Measurements from ENCODE around the gene REG4.

Gene REG4

DNA sequence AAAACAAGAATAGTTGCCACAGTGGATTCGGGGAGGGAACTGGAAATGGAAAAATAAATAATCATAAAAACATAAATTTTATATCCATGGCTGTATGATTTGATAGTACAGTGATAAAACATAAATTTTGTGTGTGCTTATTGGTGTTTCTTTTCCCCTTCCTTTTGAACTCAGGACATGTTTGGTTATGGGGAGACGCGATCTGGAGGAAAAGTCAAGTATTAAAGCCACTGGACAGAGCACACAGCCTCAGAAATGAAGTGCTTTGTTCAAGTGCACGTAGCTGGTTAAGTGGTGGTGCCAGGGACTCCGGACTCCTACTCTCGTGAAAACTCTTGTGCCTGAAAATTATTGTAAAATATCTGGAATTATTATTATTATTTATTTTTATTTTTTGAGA, 32.9 kb downstream of the REG4 start:
- Histone ChIP-seq H3K79me2 (ENCODE audit: insufficient read depth, low read length) (no peaks in the 10 kb centered on the region), H3K4me3 (ENCODE audit: low read length, poor library complexity, severe bottlenecking) (no peak overlapping the region), H3K27me3 (ENCODE audit: insufficient read depth, low read length, poor library complexity, severe bottlenecking) (no peaks in the 10 kb centered on the region), H2AFZ (ENCODE audit: low read length) (no peak overlapping the region), H3K9me3 (ENCODE audit: insufficient read depth, low read depth, low read length) (no peaks in the 10 kb centered on the region), H3F3A (ENCODE audit: low read depth) (no peaks in the 10 kb centered on the region), H4K20me1 (ENCODE audit: insufficient read depth, low read length, poor library complexity, severe bottlenecking) (no peaks in the 10 kb centered on the region), H3K9ac (ENCODE audit: low read depth, low read length, poor library complexity, severe bottlenecking) (no peak overlapping the region), H3K9me2 (replicated peaks; ENCODE audit: low read depth, low read length) (no peaks in the 10 kb centered on the region), H3K36me3 (ENCODE audit: insufficient read depth, low read length) (no peaks in the 10 kb centered on the region), H3K4me1 (ENCODE audit: insufficient read depth, low read length, poor library complexity, severe bottlenecking) (no peaks in the 10 kb centered on the region), H3K4me2 (ENCODE audit: low read depth, low read length, poor library complexity, severe bottlenecking) (no peak overlapping the region)
- TF ChIP-seq, protein P1, sequence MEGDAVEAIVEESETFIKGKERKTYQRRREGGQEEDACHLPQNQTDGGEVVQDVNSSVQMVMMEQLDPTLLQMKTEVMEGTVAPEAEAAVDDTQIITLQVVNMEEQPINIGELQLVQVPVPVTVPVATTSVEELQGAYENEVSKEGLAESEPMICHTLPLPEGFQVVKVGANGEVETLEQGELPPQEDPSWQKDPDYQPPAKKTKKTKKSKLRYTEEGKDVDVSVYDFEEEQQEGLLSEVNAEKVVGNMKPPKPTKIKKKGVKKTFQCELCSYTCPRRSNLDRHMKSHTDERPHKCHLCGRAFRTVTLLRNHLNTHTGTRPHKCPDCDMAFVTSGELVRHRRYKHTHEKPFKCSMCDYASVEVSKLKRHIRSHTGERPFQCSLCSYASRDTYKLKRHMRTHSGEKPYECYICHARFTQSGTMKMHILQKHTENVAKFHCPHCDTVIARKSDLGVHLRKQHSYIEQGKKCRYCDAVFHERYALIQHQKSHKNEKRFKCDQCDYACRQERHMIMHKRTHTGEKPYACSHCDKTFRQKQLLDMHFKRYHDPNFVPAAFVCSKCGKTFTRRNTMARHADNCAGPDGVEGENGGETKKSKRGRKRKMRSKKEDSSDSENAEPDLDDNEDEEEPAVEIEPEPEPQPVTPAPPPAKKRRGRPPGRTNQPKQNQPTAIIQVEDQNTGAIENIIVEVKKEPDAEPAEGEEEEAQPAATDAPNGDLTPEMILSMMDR (conservative IDR thresholded peaks at IDR 0.05; ENCODE audit: low read length), result no peak
- TF ChIP-seq EZH2phosphoT487 (IDR thresholded peaks at IDR 0.05; ENCODE audit: borderline replicate concordance), result no peak

DNA sequence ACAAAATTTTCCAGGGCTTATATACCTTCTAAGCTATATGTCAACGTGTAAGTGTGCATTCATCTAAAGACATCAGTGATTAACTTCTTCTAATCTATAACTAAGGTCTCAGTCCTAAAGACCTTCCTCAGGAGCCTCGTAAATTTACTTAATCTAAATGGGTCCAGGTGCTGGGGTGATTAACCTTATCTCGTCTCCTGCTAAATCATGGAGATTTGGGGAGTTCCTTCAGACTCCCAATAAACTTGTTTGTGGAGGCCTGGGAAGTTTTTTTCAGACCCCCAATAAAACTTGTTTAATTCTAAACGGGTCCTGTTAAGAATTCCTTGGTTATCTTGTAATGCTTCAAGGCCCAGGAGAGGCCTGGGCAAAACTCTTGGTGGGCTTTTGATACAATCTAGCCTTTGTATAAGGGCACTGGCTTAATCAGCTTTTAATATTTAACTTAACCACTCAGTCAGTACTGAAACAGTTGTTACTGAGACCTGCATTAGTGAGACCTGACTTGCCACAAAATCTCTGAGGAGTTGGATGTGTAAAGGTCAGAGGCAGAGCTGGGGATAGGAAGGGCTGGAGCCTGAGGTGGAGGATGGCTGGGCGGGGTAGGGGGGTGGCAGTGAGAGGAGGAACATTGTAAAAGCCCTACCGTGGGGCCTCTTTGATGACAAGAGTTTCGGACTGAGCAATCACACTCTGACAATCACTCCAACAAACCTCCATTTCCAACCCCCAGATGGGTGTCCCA, 36.3 kb downstream of the REG4 start:
- no peaks in the 10 kb centered on the region for H4K20me1 ChIP-seq (ENCODE audit: insufficient read depth, low read length, poor library complexity, severe bottlenecking)
- no peak overlapping the region for H2AFZ ChIP-seq (ENCODE audit: low read length)
- no peaks in the 10 kb centered on the region for H3K27me3 ChIP-seq (ENCODE audit: insufficient read depth, low read length, poor library complexity, severe bottlenecking)
- no peaks in the 10 kb centered on the region for H3K4me1 ChIP-seq (ENCODE audit: insufficient read depth, low read length, poor library complexity, severe bottlenecking)
- no peak overlapping the region for H3K4me2 ChIP-seq (ENCODE audit: low read depth, low read length, poor library complexity, severe bottlenecking)
- H3K4me3 ChIP-seq (ENCODE audit: low read length, poor library complexity, severe bottlenecking), result no peak overlapping the region
- no peaks in the 10 kb centered on the region for H3K9me2 ChIP-seq (replicated peaks; ENCODE audit: low read depth, low read length)
- no peak overlapping the region for H3K9ac ChIP-seq (ENCODE audit: low read depth, low read length, poor library complexity, severe bottlenecking)
- no peak for TF ChIP-seq EZH2phosphoT487 (IDR thresholded peaks at IDR 0.05; ENCODE audit: borderline replicate concordance)
- TF ChIP-seq, protein P1 (conservative IDR thresholded peaks at IDR 0.05; ENCODE audit: low read length), result no peak
- no peaks in the 10 kb centered on the region for H3K79me2 ChIP-seq (ENCODE audit: insufficient read depth, low read length)
- H3K36me3 ChIP-seq (ENCODE audit: insufficient read depth, low read length), result no peaks in the 10 kb centered on the region
- no peaks in the 10 kb centered on the region for H3K9me3 ChIP-seq (ENCODE audit: insufficient read depth, low read depth, low read length)
- H3F3A ChIP-seq (ENCODE audit: low read depth), result no peaks in the 10 kb centered on the region

DNA sequence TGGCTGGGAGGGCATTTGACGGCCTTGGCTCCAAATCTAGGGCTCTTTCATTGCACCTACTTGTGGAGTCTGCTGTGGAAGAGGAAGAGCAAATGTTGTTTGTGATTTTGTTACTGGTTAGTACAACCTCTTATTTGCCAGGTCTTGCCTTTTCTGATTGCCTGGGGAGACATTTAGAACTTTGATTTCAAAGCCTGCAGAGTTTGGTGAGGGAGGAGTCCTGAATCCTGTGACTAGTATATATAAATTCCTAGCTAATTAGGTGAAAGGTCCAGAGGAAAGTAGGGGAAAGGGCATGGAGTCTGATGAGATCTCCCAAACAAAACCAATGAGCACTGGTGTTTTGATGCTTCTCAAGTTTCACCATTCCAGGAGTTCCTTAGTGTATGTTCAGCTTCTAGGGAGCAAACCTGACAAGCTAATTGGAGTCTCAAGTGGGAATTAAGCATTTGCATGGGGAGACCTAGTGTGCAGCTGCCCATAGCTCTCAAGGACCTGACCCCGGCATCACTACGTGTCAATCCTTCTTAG, 37.5 kb downstream of the REG4 start:
- no peak overlapping the region for H3K4me3 ChIP-seq (ENCODE audit: low read length, poor library complexity, severe bottlenecking)
- H3K9ac ChIP-seq (ENCODE audit: low read depth, low read length, poor library complexity, severe bottlenecking), result no peak overlapping the region
- no peaks in the 10 kb centered on the region for H4K20me1 ChIP-seq (ENCODE audit: insufficient read depth, low read length, poor library complexity, severe bottlenecking)
- H3K79me2 ChIP-seq (ENCODE audit: insufficient read depth, low read length), result no peaks in the 10 kb centered on the region
- TF ChIP-seq, protein P1 (conservative IDR thresholded peaks at IDR 0.05; ENCODE audit: low read length), result no peak
- TF ChIP-seq EZH2phosphoT487 (IDR thresholded peaks at IDR 0.05; ENCODE audit: borderline replicate concordance), result no peak
- H2AFZ ChIP-seq (ENCODE audit: low read length), result no peak overlapping the region
- no peaks in the 10 kb centered on the region for H3F3A ChIP-seq (ENCODE audit: low read depth)
- H3K4me2 ChIP-seq (ENCODE audit: low read depth, low read length, poor library complexity, severe bottlenecking), result no peak overlapping the region
- no peaks in the 10 kb centered on the region for H3K4me1 ChIP-seq (ENCODE audit: insufficient read depth, low read length, poor library complexity, severe bottlenecking)
- no peaks in the 10 kb centered on the region for H3K36me3 ChIP-seq (ENCODE audit: insufficient read depth, low read length)
- no peaks in the 10 kb centered on the region for H3K9me3 ChIP-seq (ENCODE audit: insufficient read depth, low read depth, low read length)
- no peaks in the 10 kb centered on the region for H3K9me2 ChIP-seq (replicated peaks; ENCODE audit: low read depth, low read length)
- H3K27me3 ChIP-seq (ENCODE audit: insufficient read depth, low read length, poor library complexity, severe bottlenecking), result no peaks in the 10 kb centered on the region
